HG03432 (cell line): ENCODE measurements around the gene GGACT.
"Not testable (repeated sequence)": the region's sequence is repeated elsewhere in the genome, so short reads cannot be mapped to it uniquely, and the experiment has no call there.

ENCODE experiments used
- ATAC-seq: cut with Tn5 transposase; IDR thresholded peaks from one replicate; pipeline ENCODE4 v1.9.1; 2021; ENCODE audit warnings: mild to moderate bottlenecking, moderate library complexity; ENCODE audit not compliant: unreplicated experiment

The GGACT gene

GRCh38 chr13:100602493-100603111, 14.0 kb upstream of the GGACT start:
- ATAC-seq, result no peak

- no peak for ATAC-seq
Observed at GRCh38 chr13:100601716-100602115, 13.1 kb upstream of the GGACT start.

- ATAC-seq, result no peak
Observed at GRCh38 chr13:100600915-100601314, 12.3 kb upstream of the GGACT start.

- ATAC-seq, result no peak
Observed at GRCh38 chr13:100600461-100600860, 11.9 kb upstream of the GGACT start.

GRCh38 chr13:100597253-100597652, 8.7 kb upstream of the GGACT start:
- no peak for ATAC-seq

- ATAC-seq, result no peak
Observed at GRCh38 chr13:100596516-100596915, 7.9 kb upstream of the GGACT start.

GRCh38 chr13:100594731-100595130, 6.1 kb upstream of the GGACT start:
- no peak for ATAC-seq

- ATAC-seq, result no peak
Observed at GRCh38 chr13:100594255-100594654, 5.7 kb upstream of the GGACT start.

- no peak for ATAC-seq
Observed at GRCh38 chr13:100589178-100589725, 663 bp upstream of the GGACT start.

- ATAC-seq, result no peak
Observed at GRCh38 chr13:100584896-100585295, 3.7 kb downstream of the GGACT start.

- ATAC-seq, result no peak
Observed at GRCh38 chr13:100581504-100581903, 7.1 kb downstream of the GGACT start.

GRCh38 chr13:100581030-100581429, 7.6 kb downstream of the GGACT start:
- no peak for ATAC-seq

- no peak for ATAC-seq
Observed at GRCh38 chr13:100580045-100580444, 8.5 kb downstream of the GGACT start.

GRCh38 chr13:100577239-100577638, 11.3 kb downstream of the GGACT start:
- ATAC-seq, result not testable (repeated sequence)

GRCh38 chr13:100573121-100573520, 15.5 kb downstream of the GGACT start:
- peak; percentile 99 for ATAC-seq

GRCh38 chr13:100566543-100566942, 22.0 kb downstream of the GGACT start:
- no peak for ATAC-seq

- no peak for ATAC-seq
Observed at GRCh38 chr13:100565286-100565685, 23.3 kb downstream of the GGACT start.

GRCh38 chr13:100564444-100565223, 24.0 kb downstream of the GGACT start:
- ATAC-seq, result no peak

- ATAC-seq, result no peak
Observed at GRCh38 chr13:100563779-100564178, 24.8 kb downstream of the GGACT start.

- ATAC-seq, result no peak
Observed at GRCh38 chr13:100561599-100562204, 26.9 kb downstream of the GGACT start.

GRCh38 chr13:100561158-100561499, 27.5 kb downstream of the GGACT start:
- no peak for ATAC-seq
